GM18909 (cell line): Measurements from ENCODE around the gene SYNE4.
A peak's percentile ranks its signal among the peaks of the same experiment; 100 is the strongest.

ENCODE experiments used
- ATAC-seq: cut with Tn5 transposase; IDR thresholded peaks from one replicate; pipeline ENCODE4 v1.9.1; 2021; ENCODE audit warnings: mild to moderate bottlenecking; ENCODE audit not compliant: unreplicated experiment, poor library complexity

The SYNE4 gene

DNA sequence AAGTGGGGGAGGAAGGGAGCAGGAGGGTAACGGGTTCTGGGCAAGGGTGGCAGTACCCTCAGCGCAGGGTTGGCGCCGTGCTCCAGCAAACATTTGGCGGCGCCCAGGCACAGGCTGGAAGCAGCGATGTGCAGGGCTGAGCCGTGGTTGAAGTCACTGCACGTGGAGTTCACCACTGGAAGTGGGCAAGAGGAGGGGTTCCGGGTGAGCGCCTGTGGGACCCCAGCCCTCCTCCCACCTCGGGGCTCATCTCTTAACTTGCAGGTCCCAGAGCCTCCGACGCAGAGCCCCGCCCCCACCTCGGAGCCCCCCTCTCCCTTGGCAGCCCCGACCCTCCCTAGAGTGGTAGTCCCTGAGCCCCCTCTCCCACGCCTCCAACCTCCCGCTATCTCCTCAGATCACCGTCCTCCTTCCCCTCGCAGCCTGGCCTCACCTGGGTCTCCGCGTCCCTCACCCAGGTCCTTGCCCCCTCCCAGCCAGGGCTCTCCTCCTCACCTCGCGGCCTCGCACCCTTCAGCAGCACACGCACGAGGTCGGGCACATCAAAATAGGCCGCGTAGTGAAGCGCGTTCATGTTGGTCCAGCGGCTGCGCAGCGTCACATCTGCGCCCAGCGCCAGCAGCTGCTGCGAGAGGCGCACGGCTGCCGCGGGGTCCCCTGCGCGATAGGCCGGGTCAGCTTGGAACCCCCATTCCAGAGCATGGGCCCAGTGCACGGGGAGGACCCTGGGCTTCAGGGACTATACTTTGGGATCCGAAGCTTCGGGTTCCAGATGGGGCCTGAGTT is 17.7 kb upstream of the SYNE4 start:
- no peak for ATAC-seq

DNA sequence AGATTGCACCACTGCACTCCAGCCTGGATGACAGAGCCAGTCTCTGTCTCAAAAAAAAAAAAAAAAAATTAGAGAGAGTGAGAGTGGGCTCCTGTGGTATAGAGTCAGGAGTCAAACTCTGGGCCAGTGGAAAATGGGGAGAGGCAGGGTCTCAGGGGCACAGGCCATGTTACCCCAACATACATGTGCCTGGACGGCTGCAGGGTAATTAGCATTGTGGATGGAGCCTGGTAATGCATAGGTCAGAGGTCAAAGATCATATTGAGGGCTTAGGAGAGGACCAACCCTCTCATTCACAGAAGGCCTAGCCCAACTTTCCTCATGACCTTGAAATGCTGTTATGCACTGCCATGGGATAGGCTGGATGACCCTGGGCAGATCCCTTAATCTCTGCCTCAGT is 16.9 kb upstream of the SYNE4 start:
- ATAC-seq: no peak

DNA sequence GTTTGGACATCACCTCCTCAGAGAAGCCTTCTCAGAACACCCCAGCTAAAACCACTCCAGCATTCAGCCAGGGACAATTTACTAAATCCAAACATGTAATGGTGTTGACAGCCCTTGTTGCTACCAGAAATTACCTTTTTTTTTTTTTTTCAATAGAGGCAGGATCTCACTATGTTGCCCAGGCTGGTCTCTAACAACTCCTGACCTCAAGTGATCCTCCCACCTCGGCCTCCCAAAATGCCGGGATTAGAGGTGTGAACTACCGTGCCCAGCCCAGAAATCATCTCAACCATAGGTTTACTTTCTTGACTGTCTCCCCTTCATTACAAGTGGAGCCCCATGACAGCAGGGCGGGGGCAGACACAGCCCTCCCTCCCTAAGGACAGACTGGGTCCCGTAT is 14.8 kb upstream of the SYNE4 start:
- no peak for ATAC-seq

DNA sequence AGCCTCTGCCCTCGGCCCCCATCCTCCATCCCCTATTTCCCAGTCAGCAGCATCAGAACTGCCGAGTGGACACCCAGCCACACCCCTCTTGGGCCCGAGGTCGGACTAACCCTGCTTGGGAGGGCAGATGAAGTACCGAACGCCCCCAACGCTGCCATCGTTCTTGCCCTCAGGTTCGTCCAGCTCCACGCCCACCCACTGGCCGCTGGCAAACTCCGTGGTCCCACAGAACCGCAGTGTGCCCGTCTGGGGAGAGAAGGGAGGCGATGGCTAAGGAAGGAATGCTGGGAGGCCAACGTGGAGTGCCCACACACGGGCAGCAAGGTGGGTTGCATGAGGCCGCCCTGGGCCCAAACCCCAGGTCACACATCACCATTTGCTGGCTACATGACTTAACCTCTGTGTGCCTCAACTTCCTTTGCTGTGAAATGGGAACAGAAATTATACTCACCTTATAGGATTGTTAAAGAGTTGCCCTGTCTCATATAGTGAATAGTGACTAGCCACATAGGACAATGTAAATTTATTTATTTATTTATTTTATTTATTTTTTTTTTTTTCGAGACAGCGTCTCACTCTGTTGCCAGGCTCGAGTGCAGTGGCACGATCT is 10.6 kb upstream of the SYNE4 start:
- ATAC-seq: no peak

DNA sequence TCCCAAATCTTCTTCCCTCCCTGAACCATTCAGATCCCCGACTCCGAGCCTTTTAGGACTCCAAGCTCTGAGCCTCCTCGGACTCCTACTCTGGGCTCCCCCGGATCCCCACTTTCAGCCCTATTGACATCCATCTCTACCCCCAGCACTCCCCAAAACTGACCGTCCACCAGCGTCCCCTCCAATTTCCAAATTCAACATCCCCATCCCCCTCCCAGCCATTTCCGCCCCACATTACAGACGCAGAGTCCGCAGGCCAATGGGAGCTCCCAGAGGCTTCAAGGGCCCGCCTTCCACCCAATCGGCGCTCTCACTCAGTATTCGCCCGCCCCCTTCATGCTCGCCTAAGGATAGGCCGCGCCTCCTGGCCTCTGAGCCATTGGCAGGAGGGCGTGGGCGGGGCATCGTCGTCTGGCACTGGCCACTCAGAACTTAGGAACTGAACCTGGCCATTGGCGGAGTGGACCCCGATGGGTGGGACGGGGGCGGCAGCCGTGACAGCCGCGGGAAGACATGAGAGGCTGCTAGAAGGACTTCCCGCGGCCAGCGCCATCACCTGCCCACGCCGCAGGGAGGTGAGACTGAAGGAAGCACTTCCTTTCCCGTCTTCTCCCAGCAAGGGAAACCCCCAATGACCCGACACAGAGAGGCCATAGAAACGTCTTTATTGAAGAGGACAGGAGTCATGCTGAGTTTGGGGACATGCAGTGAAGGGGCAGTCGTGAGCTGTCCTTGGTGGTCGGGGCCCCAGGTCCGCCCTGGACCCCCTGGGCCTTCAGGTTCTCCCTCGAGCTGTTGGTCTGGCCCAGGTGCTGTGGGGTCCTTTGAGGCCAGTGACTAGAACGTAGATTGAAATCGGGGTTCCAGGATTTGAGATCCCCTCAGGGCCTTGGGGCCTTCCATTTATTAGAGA is 5.7 kb upstream of the SYNE4 start, which contains the start of gene ALKBH6:
TSS of gene ALKBH6 (minus strand) at position 202 of the 913 bp plus-strand sequence. CDS start 816 bp downstream, outside the sequence.
- ATAC-seq: peak; percentile 97

DNA sequence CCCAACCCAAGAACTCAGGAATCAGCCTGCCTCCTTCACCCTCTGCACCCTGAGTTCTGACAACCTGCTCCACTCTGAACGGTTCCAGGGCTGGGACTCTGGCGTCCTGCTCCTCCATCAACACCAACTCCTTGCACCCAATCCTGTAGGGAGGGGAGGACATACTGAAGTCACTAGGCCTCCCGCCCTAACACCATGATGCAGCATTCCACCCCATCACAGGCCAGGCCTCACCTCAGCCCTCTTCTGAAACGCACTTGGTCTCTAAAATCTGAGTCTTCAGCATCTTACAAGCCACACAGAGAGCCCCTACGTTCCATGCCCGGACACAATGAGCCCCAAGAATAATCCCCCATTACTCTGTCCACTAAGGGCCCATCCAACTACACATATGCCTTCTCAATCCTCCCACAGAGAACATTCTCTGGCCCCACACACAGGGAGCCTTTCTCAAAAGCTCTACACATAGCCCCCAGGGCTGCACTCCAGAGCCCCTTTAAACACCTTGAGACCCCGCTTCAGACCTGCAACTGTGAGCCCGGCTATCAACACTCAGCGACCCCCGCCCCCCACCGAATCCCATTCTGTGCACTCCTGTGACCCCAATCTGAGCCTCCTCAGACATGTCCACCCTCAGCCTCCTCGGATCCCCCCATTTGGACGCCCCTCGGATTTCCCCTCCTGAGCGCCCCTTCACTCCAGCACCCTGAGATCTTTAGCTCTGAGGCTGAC is 4.8 kb upstream of the SYNE4 start:
- no peak for ATAC-seq

DNA sequence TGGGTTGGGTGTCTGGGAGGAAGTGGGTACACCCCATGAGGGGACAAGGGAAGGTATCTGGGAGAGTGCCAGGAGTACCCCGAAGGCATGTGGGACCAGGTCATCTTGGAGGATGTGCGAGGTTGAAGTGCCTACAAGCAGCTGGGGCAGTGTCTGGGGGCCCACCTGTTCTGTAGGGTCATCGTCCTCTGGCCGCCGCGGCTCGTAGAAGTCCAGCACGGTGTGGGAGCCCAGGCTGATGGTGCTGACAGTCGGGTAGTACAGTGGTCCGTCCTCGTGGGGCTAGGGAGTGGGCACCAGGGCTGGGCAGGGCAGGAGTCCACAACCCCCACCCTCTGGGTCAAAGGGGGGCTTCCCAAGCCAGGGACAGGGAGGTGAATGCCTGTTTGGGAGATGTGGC is 1.8 kb upstream of the SYNE4 start:
- ATAC-seq: no peak

DNA sequence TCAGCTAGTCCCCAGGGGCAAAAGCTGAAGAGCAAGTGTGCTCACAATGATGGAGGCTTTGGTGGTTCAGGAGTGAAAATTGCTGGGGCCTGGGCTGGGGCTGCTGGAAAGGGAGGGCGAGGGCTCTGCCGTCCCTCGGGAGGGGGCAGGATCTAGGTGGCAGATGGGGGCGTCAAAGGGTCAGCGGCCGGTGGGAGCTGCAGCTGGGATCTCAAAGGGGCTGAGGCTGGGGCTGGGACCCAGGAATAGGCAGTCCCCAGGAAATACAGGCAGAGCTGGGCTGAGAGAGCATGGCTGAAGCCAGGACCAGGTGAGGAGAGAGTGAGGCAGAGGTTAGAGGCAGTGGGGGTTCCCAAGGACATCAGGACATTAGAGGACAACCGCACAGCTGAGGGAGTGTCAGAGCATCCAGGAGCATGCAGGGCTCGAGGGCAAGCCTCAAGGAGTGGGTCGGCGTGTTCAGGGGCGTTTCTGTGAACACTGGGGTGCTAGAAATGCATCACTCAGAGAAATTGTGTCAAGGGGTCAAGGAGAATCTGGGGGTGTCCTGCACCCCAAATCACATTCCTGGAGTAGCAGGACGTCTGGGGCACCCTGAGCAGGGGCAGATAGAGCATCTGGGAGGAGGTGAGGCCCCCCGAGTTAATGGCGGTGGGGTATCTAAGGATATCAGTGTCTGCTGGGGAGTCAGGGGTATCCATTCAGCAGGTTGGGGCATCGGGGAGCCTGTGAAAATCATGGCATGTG is 1.2 kb upstream of the SYNE4 start:
- ATAC-seq: no peak

DNA sequence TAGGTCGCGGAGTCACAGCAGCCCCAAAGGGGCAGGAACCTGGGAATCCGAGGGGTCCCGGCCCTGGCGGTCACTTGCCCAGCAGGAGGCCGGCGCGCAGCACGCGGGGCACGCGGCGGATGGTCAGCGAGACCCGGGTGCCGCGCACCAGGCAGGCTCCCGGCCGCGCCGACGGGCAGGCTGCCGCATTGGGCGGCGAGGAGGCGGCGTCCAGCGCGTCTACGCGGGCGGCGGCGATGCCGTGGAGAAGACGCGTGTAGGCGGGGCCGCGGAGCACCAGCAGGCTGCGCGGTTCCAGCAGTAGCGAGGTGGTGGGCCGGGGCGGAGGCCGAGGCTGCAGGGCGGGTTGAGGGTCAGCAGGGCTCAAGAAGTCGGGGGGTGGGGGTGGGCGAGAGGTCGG is 607 bp upstream of the SYNE4 start:
- ATAC-seq: no peak

DNA sequence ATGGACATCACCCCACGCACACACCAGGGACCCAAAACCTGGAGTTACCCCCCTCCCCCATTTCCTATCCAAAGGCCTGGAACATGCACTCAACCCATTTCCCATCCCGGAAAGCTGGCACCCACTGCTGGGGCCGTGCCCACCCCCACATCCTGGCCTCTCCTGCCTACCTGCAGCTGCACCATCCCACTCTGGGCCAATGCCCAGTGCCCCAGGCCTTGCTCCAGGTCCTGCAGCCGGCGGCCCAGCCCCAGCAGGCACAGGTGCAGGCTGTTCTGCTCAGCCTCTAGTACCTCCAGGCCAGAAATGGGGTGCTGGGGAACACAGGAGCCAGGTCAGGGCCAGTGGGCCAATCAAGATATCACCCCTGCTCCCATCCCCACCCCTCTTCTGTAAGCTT is 1.7 kb downstream of the SYNE4 start:
- no peak for ATAC-seq

DNA sequence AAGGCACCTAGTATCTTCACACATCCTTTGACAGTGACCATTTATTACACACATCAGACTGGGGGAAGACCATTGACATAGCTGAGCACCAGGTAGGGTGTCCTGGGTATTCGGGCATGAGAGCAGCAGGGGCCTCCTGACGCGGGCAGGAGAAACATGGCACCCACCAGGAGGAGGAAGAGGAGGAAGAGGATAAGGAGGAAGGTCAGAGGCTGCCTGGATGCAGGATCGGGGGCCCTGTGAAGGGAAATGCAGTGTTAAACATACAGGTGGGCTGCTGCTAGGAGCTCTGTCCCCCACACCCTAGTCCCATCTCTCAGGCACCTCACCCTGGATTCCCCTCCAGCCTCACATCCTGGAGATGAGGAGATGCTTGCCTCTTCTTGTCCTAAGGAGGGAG is 5.3 kb downstream of the SYNE4 start:
- ATAC-seq: no peak

DNA sequence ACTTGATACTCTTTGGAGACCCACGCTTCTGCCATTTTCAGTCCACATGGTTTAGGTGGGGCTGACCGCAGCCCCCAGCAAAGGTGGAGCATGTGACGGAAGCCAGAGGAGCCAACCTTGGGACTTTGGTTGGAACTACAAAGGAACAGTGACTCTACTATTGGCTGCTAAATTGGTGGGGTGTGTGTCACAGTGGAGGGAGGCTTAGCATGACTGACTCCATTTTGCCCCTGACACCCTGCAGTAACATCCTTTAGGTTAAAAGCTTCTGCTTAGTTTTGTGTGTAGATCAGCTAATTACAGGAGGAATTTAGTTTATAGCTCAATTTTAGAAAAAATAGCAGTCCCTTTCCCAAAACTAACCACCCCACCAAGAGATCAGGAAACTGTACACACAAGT is 7.0 kb downstream of the SYNE4 start:
- no peak for ATAC-seq

DNA sequence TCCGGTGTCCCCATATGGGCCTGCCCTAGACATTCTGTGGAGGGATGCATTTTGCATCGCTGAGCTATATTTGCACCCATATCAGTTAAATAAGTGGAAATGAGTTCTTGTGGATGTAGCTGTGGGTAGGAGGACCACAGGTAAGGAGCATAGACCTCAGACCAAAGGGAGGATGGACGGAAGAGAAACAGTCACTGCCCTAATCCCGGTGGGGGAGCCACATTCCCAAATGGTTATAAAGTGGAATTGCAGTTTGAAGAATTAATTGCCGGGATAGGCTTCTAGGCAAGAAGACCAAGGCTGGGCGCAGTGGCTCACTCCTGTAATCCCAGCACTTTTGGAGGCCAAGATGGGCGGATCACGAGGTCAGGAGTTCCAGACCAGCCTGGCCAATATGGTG is 11.8 kb downstream of the SYNE4 start:
- no peak for ATAC-seq

DNA sequence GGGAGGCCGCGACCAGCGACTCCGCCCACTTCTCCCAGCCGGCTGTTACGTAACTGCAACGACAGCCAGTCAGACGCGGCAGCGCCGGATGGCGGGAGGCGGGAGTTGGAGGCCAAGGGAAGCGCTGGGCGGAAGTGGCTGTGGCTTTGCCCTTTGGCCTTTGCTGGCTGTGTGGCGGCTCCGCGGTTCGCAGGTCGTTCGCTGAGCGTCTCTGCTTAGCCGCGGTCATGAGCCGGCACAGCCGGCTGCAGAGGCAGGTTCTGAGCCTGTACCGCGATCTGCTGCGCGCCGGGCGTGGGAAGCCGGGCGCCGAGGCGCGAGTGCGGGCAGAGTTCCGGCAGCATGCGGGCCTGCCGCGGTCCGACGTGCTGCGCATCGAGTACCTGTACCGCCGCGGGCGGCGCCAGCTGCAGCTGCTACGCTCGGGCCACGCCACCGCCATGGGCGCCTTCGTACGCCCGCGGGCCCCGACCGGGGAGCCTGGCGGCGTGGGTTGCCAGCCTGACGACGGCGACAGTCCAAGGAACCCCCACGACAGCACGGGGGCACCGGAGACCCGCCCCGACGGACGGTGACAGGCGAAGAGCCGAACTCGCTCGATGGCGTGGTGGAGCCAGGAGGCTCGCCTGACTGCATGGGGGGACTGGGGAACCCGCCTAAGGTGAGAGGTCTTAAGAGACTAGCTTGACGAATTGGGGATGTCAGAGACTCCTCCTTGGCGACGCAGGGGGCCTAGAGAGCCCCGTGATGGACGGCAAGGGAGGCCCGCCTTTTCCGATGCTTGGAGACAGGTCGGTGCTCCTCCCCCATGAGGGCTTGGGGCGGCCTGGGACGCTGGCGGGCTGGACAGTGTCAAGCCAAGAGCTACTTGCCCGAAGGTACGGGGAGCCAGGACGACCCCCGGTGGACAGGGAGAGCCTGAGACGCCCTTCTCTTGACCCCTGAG is 13.3 kb downstream of the SYNE4 start, which contains the start of gene SDHAF1:
TSS of gene SDHAF1 (plus strand) at position 141 of the 946 bp plus-strand sequence. CDS start at position 228, 87 bp downstream.
- ATAC-seq: peak; percentile 84

DNA sequence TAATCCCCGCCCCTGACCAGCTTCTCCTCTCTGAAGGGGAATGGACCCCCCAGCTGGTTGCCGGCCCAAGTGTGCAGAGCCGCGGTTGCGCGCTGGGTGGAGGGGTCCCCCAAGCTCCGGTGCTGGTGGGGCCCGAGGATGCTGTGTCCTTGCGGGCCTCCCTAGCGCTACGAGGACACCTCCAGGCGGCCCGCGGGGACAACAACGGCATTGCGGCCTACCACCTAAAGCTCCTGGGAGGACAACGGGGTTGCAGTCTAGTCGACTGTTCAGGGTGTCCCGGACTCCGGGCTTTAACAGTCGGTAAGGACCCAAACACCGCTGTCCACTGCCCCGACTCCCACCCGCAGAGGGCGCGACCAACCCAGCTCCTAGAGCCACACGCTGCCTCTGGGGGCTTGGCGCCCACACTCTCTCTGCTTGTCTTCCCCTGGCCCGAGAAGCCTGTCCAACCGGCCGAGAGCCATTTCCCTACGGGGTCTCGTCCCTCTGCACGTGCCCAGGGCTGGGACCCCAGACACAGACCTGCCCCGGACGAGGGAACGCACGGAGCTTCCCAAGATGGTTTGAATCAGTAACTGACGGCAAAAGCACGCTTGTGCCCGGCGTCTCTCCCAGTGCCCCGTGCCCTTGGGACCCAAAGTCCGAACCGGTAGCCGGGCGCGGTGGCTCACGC is 14.6 kb downstream of the SYNE4 start:
- no peak for ATAC-seq

DNA sequence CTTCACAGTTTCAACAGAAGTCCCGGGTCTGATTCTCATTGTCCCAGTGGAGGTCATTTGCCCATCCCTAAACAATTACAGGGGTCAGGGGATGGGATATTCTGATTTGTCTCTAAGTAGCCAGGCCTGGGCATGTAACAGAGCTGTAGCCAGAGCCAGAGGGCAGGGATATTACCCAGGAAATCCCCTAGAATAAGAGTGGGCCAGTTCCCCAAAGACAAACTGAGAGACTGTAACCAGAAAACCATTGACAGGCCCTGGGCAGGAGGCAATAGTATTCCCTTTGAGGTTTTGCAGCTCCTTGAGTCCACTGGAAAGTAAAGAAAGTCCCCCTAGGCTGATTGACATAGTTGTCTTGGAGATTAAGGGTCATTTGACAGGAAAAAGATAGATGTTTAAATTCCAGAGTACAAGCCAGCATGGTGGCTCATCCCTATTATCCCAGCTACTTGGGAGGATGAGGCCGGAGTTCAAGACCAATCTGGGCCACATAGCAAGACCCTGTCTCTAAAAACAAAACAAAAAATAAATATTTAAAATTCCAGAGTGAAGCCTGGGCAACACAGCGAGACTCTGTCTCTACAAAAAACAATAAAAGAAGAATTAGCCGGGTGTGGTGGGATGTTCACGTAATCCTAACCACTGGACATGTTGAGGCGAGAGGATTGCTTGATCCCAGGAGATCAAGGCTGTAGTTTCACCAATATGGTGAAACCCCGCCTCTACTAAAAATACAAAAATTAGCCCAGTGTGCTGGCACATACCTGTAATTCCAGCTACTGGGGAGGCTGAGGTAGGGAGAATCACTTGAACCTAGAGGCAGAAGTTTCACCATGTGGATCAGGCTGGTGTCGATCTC is 15.5 kb downstream of the SYNE4 start:
- ATAC-seq: no peak
